ENCODE results near the gene PDGFD. TPM values are rescaled to one million over a fixed set of nuclear protein-coding genes. Genes with fewer than 3 reads are reported as not detected.

PDGFD gene
- polyA plus RNA-seq, 1 donor from 2014 or later = 1.0 TPM

DNA sequence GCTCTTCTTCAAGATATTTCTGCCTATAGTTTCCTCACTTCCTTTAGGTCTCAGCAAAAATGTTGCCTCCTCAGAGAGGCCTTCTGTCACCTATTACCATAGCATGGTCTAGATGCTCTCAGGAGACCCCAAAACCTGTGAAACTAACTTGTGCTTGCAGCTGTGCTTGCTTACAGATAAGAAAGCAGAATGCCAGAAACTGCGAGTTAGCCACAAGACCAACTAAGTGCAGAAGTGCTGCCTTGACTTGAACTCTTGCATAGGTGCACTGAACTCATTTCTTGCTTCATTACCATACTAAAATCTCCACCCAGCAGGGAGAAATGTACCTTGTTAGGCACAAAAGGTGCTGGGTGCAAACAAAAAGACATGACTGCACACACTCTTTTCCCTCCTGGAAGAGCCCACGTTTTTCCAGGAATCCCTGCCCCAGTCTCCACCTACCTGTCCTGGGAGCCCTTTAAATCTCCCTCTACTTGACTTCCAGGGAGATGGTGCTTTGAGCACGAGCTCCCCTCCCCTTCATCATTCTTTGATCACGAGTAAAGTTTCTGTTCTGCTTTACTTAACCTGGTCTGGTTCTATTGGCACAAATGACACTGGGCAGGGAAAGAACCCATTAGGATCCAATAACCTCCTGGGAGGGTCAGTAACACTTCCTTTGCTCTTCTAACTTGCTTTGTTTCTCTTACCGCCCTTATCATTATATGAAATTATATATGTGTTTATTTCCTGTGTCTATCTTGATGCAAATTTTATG, 265.2 kb downstream of the PDGFD start:
- H3F3A ChIP-seq (ENCODE audit: insufficient read depth, low read length, poor library complexity, severe bottlenecking) = no peaks in the 10 kb centered on the region

GRCh38 chr11:103898065-103898464, 265.9 kb downstream of the PDGFD start:
- H3K27ac ChIP-seq (ENCODE audit: low read length) = no peak overlapping the region
- no peak overlapping the region for H3K4me2 ChIP-seq (ENCODE audit: low read length)
- TF ChIP-seq SMC3 (conservative IDR thresholded peaks at IDR 0.05; ENCODE audit: poor library complexity) (no peak), POLR2AphosphoS5 (IDR thresholded peaks at IDR 0.05) (no peak), TAF1 (IDR thresholded peaks at IDR 0.05; ENCODE audit: low read depth) (no peak), EP300 (conservative IDR thresholded peaks at IDR 0.05; ENCODE audit: poor library complexity, severe bottlenecking) (no peak), EZH2 (IDR thresholded peaks at IDR 0.05; ENCODE audit: borderline replicate concordance, insufficient read depth, low read length, poor library complexity, severe bottlenecking) (no peak), MXI1 (conservative IDR thresholded peaks at IDR 0.05; ENCODE audit: poor library complexity, severe bottlenecking) (no peak), RAD21 (conservative IDR thresholded peaks at IDR 0.05) (no peak)
- TF ChIP-seq, protein P1, sequence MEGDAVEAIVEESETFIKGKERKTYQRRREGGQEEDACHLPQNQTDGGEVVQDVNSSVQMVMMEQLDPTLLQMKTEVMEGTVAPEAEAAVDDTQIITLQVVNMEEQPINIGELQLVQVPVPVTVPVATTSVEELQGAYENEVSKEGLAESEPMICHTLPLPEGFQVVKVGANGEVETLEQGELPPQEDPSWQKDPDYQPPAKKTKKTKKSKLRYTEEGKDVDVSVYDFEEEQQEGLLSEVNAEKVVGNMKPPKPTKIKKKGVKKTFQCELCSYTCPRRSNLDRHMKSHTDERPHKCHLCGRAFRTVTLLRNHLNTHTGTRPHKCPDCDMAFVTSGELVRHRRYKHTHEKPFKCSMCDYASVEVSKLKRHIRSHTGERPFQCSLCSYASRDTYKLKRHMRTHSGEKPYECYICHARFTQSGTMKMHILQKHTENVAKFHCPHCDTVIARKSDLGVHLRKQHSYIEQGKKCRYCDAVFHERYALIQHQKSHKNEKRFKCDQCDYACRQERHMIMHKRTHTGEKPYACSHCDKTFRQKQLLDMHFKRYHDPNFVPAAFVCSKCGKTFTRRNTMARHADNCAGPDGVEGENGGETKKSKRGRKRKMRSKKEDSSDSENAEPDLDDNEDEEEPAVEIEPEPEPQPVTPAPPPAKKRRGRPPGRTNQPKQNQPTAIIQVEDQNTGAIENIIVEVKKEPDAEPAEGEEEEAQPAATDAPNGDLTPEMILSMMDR (IDR thresholded peaks at IDR 0.05; ENCODE audit: poor library complexity, severe bottlenecking) = no peak
- TF ChIP-seq, protein P2, sequence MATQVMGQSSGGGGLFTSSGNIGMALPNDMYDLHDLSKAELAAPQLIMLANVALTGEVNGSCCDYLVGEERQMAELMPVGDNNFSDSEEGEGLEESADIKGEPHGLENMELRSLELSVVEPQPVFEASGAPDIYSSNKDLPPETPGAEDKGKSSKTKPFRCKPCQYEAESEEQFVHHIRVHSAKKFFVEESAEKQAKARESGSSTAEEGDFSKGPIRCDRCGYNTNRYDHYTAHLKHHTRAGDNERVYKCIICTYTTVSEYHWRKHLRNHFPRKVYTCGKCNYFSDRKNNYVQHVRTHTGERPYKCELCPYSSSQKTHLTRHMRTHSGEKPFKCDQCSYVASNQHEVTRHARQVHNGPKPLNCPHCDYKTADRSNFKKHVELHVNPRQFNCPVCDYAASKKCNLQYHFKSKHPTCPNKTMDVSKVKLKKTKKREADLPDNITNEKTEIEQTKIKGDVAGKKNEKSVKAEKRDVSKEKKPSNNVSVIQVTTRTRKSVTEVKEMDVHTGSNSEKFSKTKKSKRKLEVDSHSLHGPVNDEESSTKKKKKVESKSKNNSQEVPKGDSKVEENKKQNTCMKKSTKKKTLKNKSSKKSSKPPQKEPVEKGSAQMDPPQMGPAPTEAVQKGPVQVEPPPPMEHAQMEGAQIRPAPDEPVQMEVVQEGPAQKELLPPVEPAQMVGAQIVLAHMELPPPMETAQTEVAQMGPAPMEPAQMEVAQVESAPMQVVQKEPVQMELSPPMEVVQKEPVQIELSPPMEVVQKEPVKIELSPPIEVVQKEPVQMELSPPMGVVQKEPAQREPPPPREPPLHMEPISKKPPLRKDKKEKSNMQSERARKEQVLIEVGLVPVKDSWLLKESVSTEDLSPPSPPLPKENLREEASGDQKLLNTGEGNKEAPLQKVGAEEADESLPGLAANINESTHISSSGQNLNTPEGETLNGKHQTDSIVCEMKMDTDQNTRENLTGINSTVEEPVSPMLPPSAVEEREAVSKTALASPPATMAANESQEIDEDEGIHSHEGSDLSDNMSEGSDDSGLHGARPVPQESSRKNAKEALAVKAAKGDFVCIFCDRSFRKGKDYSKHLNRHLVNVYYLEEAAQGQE (IDR thresholded peaks at IDR 0.05; ENCODE audit: borderline replicate concordance) = no peak
- H3K9me3 ChIP-seq (ENCODE audit: low read length) = no peaks in the 10 kb centered on the region
- H3K4me3 ChIP-seq (ENCODE audit: low read length) = no peak overlapping the region
- H3K79me2 ChIP-seq (replicated peaks; ENCODE audit: insufficient read depth, low read length) = no peaks in the 10 kb centered on the region
- no peaks in the 10 kb centered on the region for H3K9me2 ChIP-seq (ENCODE audit: insufficient read depth, low read length)
- H3K9ac ChIP-seq (ENCODE audit: low read length) = no peak overlapping the region
- H3K27me3 ChIP-seq (ENCODE audit: insufficient read depth, low read depth, low read length) = no peaks in the 10 kb centered on the region
- H2AFZ ChIP-seq (ENCODE audit: low read depth, low read length) = no peak overlapping the region
- H4K20me1 ChIP-seq (ENCODE audit: insufficient read depth) = no peaks in the 10 kb centered on the region
- H3F3A ChIP-seq (ENCODE audit: insufficient read depth, low read length, poor library complexity, severe bottlenecking) = no peaks in the 10 kb centered on the region
- H3K36me3 ChIP-seq (ENCODE audit: insufficient read depth, low read length) = no peaks in the 10 kb centered on the region

More for the DNA sequence above, 265.2 kb downstream of the PDGFD start:
- H3K79me2 ChIP-seq (replicated peaks; ENCODE audit: insufficient read depth, low read length) = no peaks in the 10 kb centered on the region
- no peak for TF ChIP-seq TAF1 (IDR thresholded peaks at IDR 0.05; ENCODE audit: low read depth)
- no peak for TF ChIP-seq MXI1 (conservative IDR thresholded peaks at IDR 0.05; ENCODE audit: poor library complexity, severe bottlenecking)
- TF ChIP-seq POLR2AphosphoS5 (IDR thresholded peaks at IDR 0.05) = no peak
- TF ChIP-seq EZH2 (IDR thresholded peaks at IDR 0.05; ENCODE audit: borderline replicate concordance, insufficient read depth, low read length, poor library complexity, severe bottlenecking) = no peak
- TF ChIP-seq EP300 (conservative IDR thresholded peaks at IDR 0.05; ENCODE audit: poor library complexity, severe bottlenecking) = no peak
- TF ChIP-seq SMC3 (conservative IDR thresholded peaks at IDR 0.05; ENCODE audit: poor library complexity) = no peak
- TF ChIP-seq, protein P2 (IDR thresholded peaks at IDR 0.05; ENCODE audit: borderline replicate concordance) = no peak
- H4K20me1 ChIP-seq (ENCODE audit: insufficient read depth) = no peaks in the 10 kb centered on the region
- H3K36me3 ChIP-seq (ENCODE audit: insufficient read depth, low read length) = no peaks in the 10 kb centered on the region
- no peak overlapping the region for H3K9ac ChIP-seq (ENCODE audit: low read length)
- H3K27me3 ChIP-seq (ENCODE audit: insufficient read depth, low read depth, low read length) = no peaks in the 10 kb centered on the region
- no peak overlapping the region for H2AFZ ChIP-seq (ENCODE audit: low read depth, low read length)
- no peak overlapping the region for H3K4me3 ChIP-seq (ENCODE audit: low read length)
- no peak overlapping the region for H3K27ac ChIP-seq (ENCODE audit: low read length)
- no peak overlapping the region for H3K4me2 ChIP-seq (ENCODE audit: low read length)
- no peaks in the 10 kb centered on the region for H3K9me3 ChIP-seq (ENCODE audit: low read length)
- H3K9me2 ChIP-seq (ENCODE audit: insufficient read depth, low read length) = no peaks in the 10 kb centered on the region

Measured in neural cell (in vitro differentiated cells).